Keratinocyte (primary cell): ENCODE data around the gene ABCA3. TPM values are rescaled to one million over a fixed set of nuclear protein-coding genes. Genes with fewer than 3 reads are reported as not detected.

Experiments
- DNase-seq: peaks from one replicate; pipeline ENCODE4 v3.0.0-alpha.2; 2011; ENCODE audit warnings: low read depth, missing footprints, low spot score
- FAIRE-seq: peaks from 2 replicates; lab custom pipeline; 2011; peaks lifted over from hg19 to GRCh38; lab: Jason Lieb, UNC
- H2AFZ ChIP-seq: 2 replicates; pipeline ENCODE4 v1.6.0; 2012; ENCODE audit warnings: low read length, control low read depth, inconsistent platforms; ENCODE audit not compliant: control insufficient read depth
- H3K27ac ChIP-seq: 2 replicates; pipeline ENCODE4 v1.5.1; 2011; ENCODE audit warnings: low read length; ENCODE audit not compliant: control insufficient read depth, insufficient read depth
- H3K27me3 ChIP-seq: 3 replicates; pipeline ENCODE4 v1.6.0; 2011; ENCODE audit warnings: low read length; ENCODE audit not compliant: control insufficient read depth, insufficient read depth; ENCODE audit errors: extremely low read depth
- H3K36me3 ChIP-seq, 2 experiments: 2 replicates in 1 of 2; 3 replicates in 1 of 2; pipeline ENCODE4 v1.5.1; 2011; ENCODE audit warnings: low read length in 2 of 2, mild to moderate bottlenecking in 1 of 2; ENCODE audit not compliant: control insufficient read depth in 2 of 2, insufficient read depth in 2 of 2; ENCODE audit errors: extremely low read depth in 1 of 2
- H3K4me1 ChIP-seq: 3 replicates; pipeline ENCODE4 v1.5.1; 2011; ENCODE audit warnings: low read length; ENCODE audit not compliant: control insufficient read depth, insufficient read depth; ENCODE audit errors: extremely low read depth
- H3K4me2 ChIP-seq: 3 replicates; pipeline ENCODE4 v1.6.0; 2011; ENCODE audit warnings: low read depth, low read length; ENCODE audit not compliant: control insufficient read depth, insufficient read depth; ENCODE audit errors: extremely low read depth
- H3K4me3 ChIP-seq, 3 experiments: fragments of 200-600 bp in 1 of 3; sonication (generic) in 1 of 3; 2 replicates in 2 of 3; 3 replicates in 1 of 3; pipeline ENCODE4 v1.5.1; 2011 to 2016; ENCODE audit warnings: low read length in 3 of 3, mild to moderate bottlenecking in 3 of 3, control low read depth in 2 of 3, inconsistent platforms in 1 of 3, low read depth in 1 of 3, mixed read lengths in 1 of 3, mixed run types in 1 of 3, moderate library complexity in 1 of 3; ENCODE audit not compliant: control insufficient read depth in 2 of 3, insufficient read depth in 2 of 3; ENCODE audit errors: extremely low read depth in 1 of 3
- H3K79me2 ChIP-seq: 2 replicates; pipeline ENCODE4 v1.6.0; 2012; ENCODE audit warnings: low read length; ENCODE audit not compliant: control insufficient read depth, insufficient read depth
- H3K9ac ChIP-seq: 3 replicates; pipeline ENCODE4 v1.6.0; 2011; ENCODE audit warnings: low read length; ENCODE audit not compliant: control insufficient read depth, insufficient read depth; ENCODE audit errors: extremely low read depth
- H3K9me1 ChIP-seq: 3 replicates; pipeline ENCODE4 v1.6.0; 2011; ENCODE audit warnings: low read length; ENCODE audit not compliant: control insufficient read depth, insufficient read depth; ENCODE audit errors: extremely low read depth
- H3K9me3 ChIP-seq: 2 replicates; pipeline ENCODE4 v1.5.1; 2012; ENCODE audit warnings: low read depth, low read length; ENCODE audit not compliant: control insufficient read depth
- H4K20me1 ChIP-seq: 3 replicates; pipeline ENCODE4 v1.6.0; 2011; ENCODE audit warnings: low read length; ENCODE audit not compliant: control insufficient read depth, insufficient read depth; ENCODE audit errors: extremely low read depth
- CTCF ChIP-seq, 3 experiments: IDR thresholded peaks in 1 of 3; conservative IDR thresholded peaks in 1 of 3; optimal IDR thresholded peaks in 1 of 3; 2 replicates in 2 of 3; 3 replicates in 1 of 3; pipeline versions ENCODE3 to v1.5.1; 2011; ENCODE audit warnings: low read length in 3 of 3, mild to moderate bottlenecking in 3 of 3, moderate library complexity in 2 of 3, control low read depth in 1 of 3, inconsistent platforms in 1 of 3; ENCODE audit not compliant: insufficient read depth in 2 of 3; ENCODE audit errors: extremely low read depth in 1 of 3
- EZH2 ChIP-seq: IDR thresholded peaks from one replicate; pipeline ENCODE4 v1.6.1; 2012; ENCODE audit warnings: inconsistent platforms, mild to moderate bottlenecking, low read length, moderate library complexity
- dilution Hi-C: fragments of 300-500 bp; cut with MboI; formaldehyde crosslinking; loops from one replicate; pipeline ENCODE4 v1.7.0; 2020; ENCODE audit warnings: low sequenced_read_pairs; ENCODE audit not compliant: extremely low pct_ligation_motif_present
- polyA plus RNA-seq, 5 experiments: library from polyadenylated mRNA; depleted of rRNA in 3 of 5; stranded (reverse) in 3 of 5; stranded (forward) in 1 of 5; unstranded in 1 of 5; fragments of >200 nt; gene quantifications; 1 replicate in 1 of 5; 2 replicates in 3 of 5; 3 replicates in 1 of 5; pipeline versions ENCODE4 v1.2.1 to v1.2.3, GENCODE V29; 2011 to 2012; ENCODE audit warnings: missing spikeins in 2 of 5, low read depth in 1 of 5, low replicate concordance in 1 of 5

Gene ABCA3
- polyA plus RNA-seq, 1 donor (not counting 4 experiments of a cell fraction or from before 2014, with no cell fraction given): 0.08 TPM

GRCh38 chr16:2237493-2238149, 102.9 kb downstream of the ABCA3 start:
- dilution Hi-C loops: no loop called here
- Histone ChIP-seq H3K4me2 (no peak overlapping the region), H4K20me1 (peaks cover 10% of the 10 kb centered on the region), H3K27ac (no peak overlapping the region), H3K9ac (no peak overlapping the region), H3K4me3 (no peak overlapping the region), H3K27me3 (peaks cover 32% of the 10 kb centered on the region), H3K9me1 (no peaks in the 10 kb centered on the region), H3K79me2 (no peaks in the 10 kb centered on the region), H3K36me3 (peaks cover 12 to 29% of the 10 kb centered on the region in 2 experiments), H3K4me1 (no peaks in the 10 kb centered on the region), H2AFZ (no peak overlapping the region), H3K9me3 (no peaks in the 10 kb centered on the region)
- FAIRE-seq (no peak), DNase-seq (no peak)
- TF ChIP-seq CTCF (optimal IDR thresholded peaks at IDR 0.05 in 1 of 3, IDR thresholded peaks at IDR 0.05 in 1 of 3, conservative IDR thresholded peaks at IDR 0.05 in 1 of 3; ENCODE audit: extremely low read depth in 1 of 3, insufficient read depth in 2 of 3, low read length in 3 of 3) (no peak), EZH2 (peak; percentile 77)

GRCh38 chr16:2237102-2237482, 103.4 kb downstream of the ABCA3 start:
- H3K9me1 ChIP-seq: no peaks in the 10 kb centered on the region
- H4K20me1 ChIP-seq: peaks cover 10% of the 10 kb centered on the region
- no peaks in the 10 kb centered on the region for H3K79me2 ChIP-seq
- TF ChIP-seq EZH2: no peak
- TF ChIP-seq CTCF (optimal IDR thresholded peaks at IDR 0.05 in 1 of 3, IDR thresholded peaks at IDR 0.05 in 1 of 3, conservative IDR thresholded peaks at IDR 0.05 in 1 of 3; ENCODE audit: extremely low read depth in 1 of 3, insufficient read depth in 2 of 3, low read length in 3 of 3): no peak
- H3K27me3 ChIP-seq: peaks cover 32% of the 10 kb centered on the region
- DNase-seq (no peak), FAIRE-seq (no peak)
- H2AFZ ChIP-seq: no peak overlapping the region
- H3K9ac ChIP-seq: no peak overlapping the region
- H3K9me3 ChIP-seq: no peaks in the 10 kb centered on the region
- H3K4me3 ChIP-seq: no peak overlapping the region
- H3K27ac ChIP-seq: no peak overlapping the region
- peaks cover 16 to 29% of the 10 kb centered on the region in 2 experiments for H3K36me3 ChIP-seq
- no peaks in the 10 kb centered on the region for H3K4me1 ChIP-seq
- dilution Hi-C loops: no loop called here
- no peak overlapping the region for H3K4me2 ChIP-seq
